B cell (primary cell): ENCODE data around the gene SANBR. TPM values are rescaled to one million over a fixed set of nuclear protein-coding genes. Genes with fewer than 3 reads are reported as not detected.

Source experiments
- ATAC-seq: fragments of 200-7000 bp; cut with Tn5 transposase; one replicate; pipeline ENCODE4 v1.10.0; 2021; ENCODE audit warnings: low read depth, mild to moderate bottlenecking, moderate number of reproducible peaks, moderate library complexity
- CTCF ChIA-PET: fragments of 350-600 bp; sonication (Branson Sonifier 250); formaldehyde crosslinking; loops from one replicate; lab custom pipeline; 2021; ENCODE audit warnings: antibody characterized with exemption, inconsistent platforms; lab: Charles Lee
- POLR2A ChIA-PET: fragments of 350-600 bp; sonication (Branson Sonifier 250); formaldehyde crosslinking; loops from one replicate; lab custom pipeline; 2021; ENCODE audit warnings: antibody characterized with exemption; lab: Charles Lee
- DNase-seq: peaks from one replicate; pipeline ENCODE4 v3.0.0; 2013
- H2AFZ ChIP-seq: 2 replicates; pipeline ENCODE4 v1.6.1; 2012; ENCODE audit warnings: mild to moderate bottlenecking, low read depth, low read length; ENCODE audit not compliant: insufficient read depth, poor library complexity, severe bottlenecking
- H3K27ac ChIP-seq, 2 donors: 1 replicate in 1 of 2; 2 replicates in 1 of 2; pipeline ENCODE4 v1.5.1; 2012 to 2013; ENCODE audit warnings: low read length in 2 of 2, mild to moderate bottlenecking in 2 of 2, moderate library complexity in 1 of 2
- H3K27me3 ChIP-seq, 4 experiments: fragments of 200-600 bp in 1 of 4; sonication (generic) in 1 of 4; replicated peaks in 1 of 4; 1 replicate in 2 of 4; 2 replicates in 2 of 4; pipeline versions ENCODE4 v1.6.1 to v1.7.0; 2013 to 2016; ENCODE audit warnings: low read length in 3 of 4, mild to moderate bottlenecking in 2 of 4, mixed read lengths in 1 of 4, moderate library complexity in 1 of 4; ENCODE audit not compliant: insufficient read depth in 4 of 4, control insufficient read depth in 3 of 4; ENCODE audit errors: control extremely low read depth in 1 of 4
- H3K36me3 ChIP-seq, 2 experiments: replicated peaks in 1 of 2; 1 replicate in 1 of 2; 2 replicates in 1 of 2; pipeline versions ENCODE4 v1.6.1 to v1.7.1; 2013; ENCODE audit warnings: low read length in 1 of 2; ENCODE audit not compliant: insufficient read depth in 2 of 2, control insufficient read depth in 1 of 2; ENCODE audit errors: control extremely low read depth in 1 of 2, extremely low read depth in 1 of 2
- H3K4me1 ChIP-seq, 2 donors: fragments of 200-600 bp in 1 of 2; sonication (generic) in 1 of 2; 1 replicate in 1 of 2; 2 replicates in 1 of 2; pipeline versions ENCODE4 v1.5.1 to v1.6.1; 2013 to 2017; ENCODE audit warnings: low read length in 2 of 2; ENCODE audit not compliant: control insufficient read depth in 2 of 2, insufficient read depth in 2 of 2
- H3K4me2 ChIP-seq: replicated peaks from 2 replicates; pipeline ENCODE3; 2012; ENCODE audit warnings: mild to moderate bottlenecking, low read depth, low read length; ENCODE audit not compliant: poor library complexity, severe bottlenecking
- H3K4me3 ChIP-seq, 5 experiments: fragments of 200-600 bp in 1 of 5; sonication (generic) in 1 of 5; 1 replicate in 3 of 5; 2 replicates in 2 of 5; pipeline versions ENCODE4 v1.5.1 to v1.7.0; 2011 to 2016; ENCODE audit warnings: low read length in 4 of 5, mild to moderate bottlenecking in 4 of 5, low read depth in 2 of 5, control low read depth in 1 of 5, moderate library complexity in 1 of 5; ENCODE audit not compliant: insufficient read depth in 1 of 5; ENCODE audit errors: control extremely low read depth in 1 of 5, extremely low read depth in 1 of 5
- H3K79me2 ChIP-seq: fragments of 200-600 bp; sonication (generic); one replicate; pipeline ENCODE4 v1.6.0; 2016; ENCODE audit warnings: low read length; ENCODE audit not compliant: control insufficient read depth, insufficient read depth
- H3K9ac ChIP-seq: fragments of 200-600 bp; sonication (generic); 2 replicates; pipeline ENCODE4 v1.6.1; 2017; ENCODE audit warnings: mild to moderate bottlenecking, low read length, moderate library complexity
- H3K9me3 ChIP-seq, 3 donors: one replicate each; pipeline versions ENCODE4 v1.6.1 to v1.7.1; 2013; ENCODE audit warnings: low read length in 2 of 3; ENCODE audit not compliant: control insufficient read depth in 2 of 3, insufficient read depth in 1 of 3; ENCODE audit errors: control extremely low read depth in 1 of 3
- H4K20me1 ChIP-seq: 2 replicates; pipeline ENCODE4 v1.6.0; 2012; ENCODE audit warnings: mild to moderate bottlenecking, low read length; ENCODE audit not compliant: insufficient read depth, control insufficient read depth, poor library complexity, severe bottlenecking
- H3K27ac Mint-ChIP-seq: one replicate; pipeline ENCODE4 v1.8.0; 2021; ENCODE audit warnings: mixed read lengths
- H3K27me3 Mint-ChIP-seq: one replicate; pipeline ENCODE4 v1.8.0; 2021; ENCODE audit warnings: mixed read lengths
- H3K4me1 Mint-ChIP-seq: one replicate; pipeline ENCODE4 v1.8.0; 2021; ENCODE audit warnings: mixed read lengths
- H3K4me3 Mint-ChIP-seq: one replicate; pipeline ENCODE4 v1.8.0; 2021; ENCODE audit warnings: mixed read lengths
- H3K9me3 Mint-ChIP-seq: one replicate; pipeline ENCODE4 v1.8.0; 2022; ENCODE audit warnings: mixed read lengths; ENCODE audit not compliant: insufficient read depth
- CTCF ChIP-seq: fragments of 200-600 bp; IDR thresholded peaks from one replicate; pipeline ENCODE4 v1.8.0; 2022; ENCODE audit warnings: antibody characterized with exemption, mild to moderate bottlenecking
- EZH2 ChIP-seq: IDR thresholded peaks from 2 replicates; pipeline ENCODE4 v1.6.1; 2012; ENCODE audit warnings: borderline replicate concordance, low read depth, mild to moderate bottlenecking, moderate library complexity, low read length; ENCODE audit not compliant: insufficient read depth, poor library complexity, severe bottlenecking
- WGBS: methylation state at CpG from one replicate; pipeline ENCODE4 v1.1.5; 2013; ENCODE audit warnings: missing lambda C conversion rate; ENCODE audit not compliant: insufficient coverage; 5-methylcytosine and 5-hydroxymethylcytosine counted together
- intact Hi-C: fragments of 100-400 bp; cut with micrococcal nuclease; formaldehyde crosslinking; loops from one replicate; pipeline ENCODE4 v1.10.0; 2022
- polyA plus RNA-seq: library from polyadenylated mRNA; depleted of rRNA; stranded (reverse); fragments of >200 nt; gene quantifications from 2 replicates; pipeline ENCODE4 v1.2.3, GENCODE V29; 2012
- total RNA-seq, 2 donors: library from RNA; stranded (reverse); fragments of 120-200 nt in 1 of 2; gene quantifications; 1 replicate in 1 of 2; 2 replicates in 1 of 2; pipeline versions ENCODE4 v1.2.3 to v1.2.4, GENCODE V29; 2013 to 2022

The SANBR gene
- total and polyA plus RNA-seq, 2 donors (not counting 1 experiment from before 2014, with no cell fraction given): 2.5 to 6.6 TPM

- Histone ChIP-seq H3K27me3 (no peaks in the 10 kb centered on the region), H3K4me3 (peak overlapping the region; percentile 81 to 98 (median 94)), H3K4me2 (peak overlapping the region; percentile 84), H4K20me1 (peaks cover 9% of the 10 kb centered on the region), H3K79me2 (peaks cover 67% of the 10 kb centered on the region), H3K27ac (peak overlapping the region; percentile 69 to 84), H3K4me1 (peaks cover 5 to 19% of the 10 kb centered on the region in 2 donors), H2AFZ (peak overlapping the region; percentile 99), H3K9ac (peak overlapping the region; percentile 88), H3K36me3 (peaks cover under 1 to 7% of the 10 kb centered on the region in 2 experiments), H3K9me3 (no peaks in the 10 kb centered on the region)
- H3K4me3 Mint-ChIP-seq: peak overlapping the region; percentile 100
- intact Hi-C loops: loop anchor here (5.0 kb wide), 1 partner anchor 519 kb away; the partner anchor contains the start of gene XPO1
- H3K27ac Mint-ChIP-seq: peak overlapping the region; percentile 98
- no peaks in the 10 kb centered on the region for H3K27me3 Mint-ChIP-seq
- no peaks in the 10 kb centered on the region for H3K9me3 Mint-ChIP-seq
- TF ChIP-seq CTCF: no peak
- WGBS: no CpG with 5 or more reads among the region's 7 CpGs
- POLR2A ChIA-PET: interaction anchor here (0.9 kb wide), 1 partner anchor 13 kb away, joined by 4 read pairs; no protein-coding TSS in a partner anchor
- peaks cover 43% of the 10 kb centered on the region for H3K4me1 Mint-ChIP-seq
- DNase-seq (no peak), ATAC-seq (no peak)
- CTCF ChIA-PET: interaction anchor here (1.1 kb wide), 1 partner anchor 33 kb away, joined by 3 read pairs; no protein-coding TSS in a partner anchor
These were observed 47.3 kb upstream of the SANBR start for GRCh38 chr2:61018318-61018755.

- TF ChIP-seq EZH2 (no peak), CTCF (no peak)
- POLR2A ChIA-PET: no interaction called here
- Histone ChIP-seq H3K9me3 (no peaks in the 10 kb centered on the region), H3K4me3 (peak overlapping the region in 3 of 5 experiments; percentile 85 to 98 (median 94)), H3K4me2 (peak overlapping the region; percentile 84), H3K27me3 (no peaks in the 10 kb centered on the region), H2AFZ (peak overlapping the region; percentile 99), H4K20me1 (peaks cover 14% of the 10 kb centered on the region), H3K9ac (peak overlapping the region; percentile 88), H3K79me2 (peaks cover 71% of the 10 kb centered on the region), H3K36me3 (peaks cover 1 to 9% of the 10 kb centered on the region in 2 experiments), H3K27ac (peak overlapping the region in 1 of 2 donors; percentile 84), H3K4me1 (peaks cover 5 to 19% of the 10 kb centered on the region in 2 donors)
- Mint-ChIP-seq H3K4me3 (peak overlapping the region; percentile 100), H3K4me1 (peaks cover 43% of the 10 kb centered on the region), H3K27ac (peak overlapping the region; percentile 98), H3K27me3 (no peaks in the 10 kb centered on the region), H3K9me3 (no peaks in the 10 kb centered on the region)
- intact Hi-C loops: loop anchor here (5.0 kb wide), 1 partner anchor 519 kb away; the partner anchor contains the start of gene XPO1
- no CpG with 5 or more reads among the region's 6 CpGs for WGBS
- no peak for ATAC-seq
- DNase-seq: no peak
- CTCF ChIA-PET: no interaction called here
These were observed 46.9 kb upstream of the SANBR start for GRCh38 chr2:61018798-61019197.
